NCI-H748 treated with DMSO at 0.1 percent for 48 hours (cell line): ENCODE data around the gene PRRX1.

Source experiments
- DNase-seq: peaks from one replicate; lab custom pipeline; 2025; lab: John Stamatoyannopoulos, UW

Gene PRRX1

DNA sequence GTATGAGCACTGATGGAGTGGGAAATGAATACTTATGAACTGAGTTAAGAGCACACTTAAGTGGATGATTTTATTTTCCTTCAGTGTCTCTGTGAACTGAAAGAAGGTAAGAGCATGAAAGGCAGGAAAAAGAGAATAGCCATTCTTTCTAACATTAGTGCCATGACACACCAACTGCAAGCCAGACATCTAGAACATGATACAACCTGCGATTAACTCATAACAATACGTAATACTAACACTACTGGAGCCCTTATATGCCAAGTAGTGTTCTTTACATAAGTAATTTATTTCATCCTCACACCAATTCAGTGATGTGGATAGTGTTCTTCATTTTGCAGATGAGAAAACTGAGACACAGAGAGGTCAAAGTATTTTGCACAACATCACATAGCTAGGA, 56.7 kb downstream of the PRRX1 start:
- DNase-seq = no peak

- no peak for DNase-seq
Measured at GRCh38 chr1:170721621-170722020, 57.7 kb downstream of the PRRX1 start.

DNA sequence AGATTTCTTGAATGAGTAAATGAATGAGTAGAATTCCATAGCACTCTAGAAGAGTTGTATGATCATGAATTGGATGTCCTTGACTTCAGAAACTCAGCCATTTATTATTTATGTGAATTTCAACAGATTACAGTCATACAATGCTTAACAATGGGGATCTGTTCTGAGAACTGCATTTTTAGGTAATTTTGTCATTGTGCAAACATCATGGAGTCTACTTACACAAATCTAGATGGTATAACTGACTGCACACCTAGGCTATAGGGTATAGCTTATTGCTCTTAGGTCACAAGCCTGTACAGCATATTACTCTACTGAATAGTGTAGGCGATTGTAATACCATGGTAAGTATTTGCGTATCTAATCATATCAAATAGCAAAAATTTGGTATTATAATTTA, 59.6 kb downstream of the PRRX1 start:
- DNase-seq = no peak

DNA sequence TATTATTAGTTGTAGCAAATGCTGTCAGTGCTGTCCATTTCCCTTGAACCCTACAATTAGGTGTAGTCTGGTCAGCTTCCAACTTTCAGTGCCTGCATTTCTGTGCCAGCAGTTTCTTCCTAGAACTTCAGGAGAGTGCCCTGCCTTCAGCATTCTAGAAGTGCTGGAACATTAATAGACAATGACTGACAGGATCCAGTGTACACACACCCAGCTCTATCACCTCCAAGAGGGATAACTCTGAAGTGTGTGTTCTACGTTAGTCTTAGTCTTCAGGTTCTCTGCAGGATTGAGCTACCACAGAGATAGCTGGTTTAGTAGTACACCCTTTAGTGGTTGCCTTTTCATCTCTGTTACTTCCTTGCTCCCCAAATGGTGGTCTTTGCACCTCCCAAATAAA, 61.4 kb downstream of the PRRX1 start:
- DNase-seq = no peak

DNA sequence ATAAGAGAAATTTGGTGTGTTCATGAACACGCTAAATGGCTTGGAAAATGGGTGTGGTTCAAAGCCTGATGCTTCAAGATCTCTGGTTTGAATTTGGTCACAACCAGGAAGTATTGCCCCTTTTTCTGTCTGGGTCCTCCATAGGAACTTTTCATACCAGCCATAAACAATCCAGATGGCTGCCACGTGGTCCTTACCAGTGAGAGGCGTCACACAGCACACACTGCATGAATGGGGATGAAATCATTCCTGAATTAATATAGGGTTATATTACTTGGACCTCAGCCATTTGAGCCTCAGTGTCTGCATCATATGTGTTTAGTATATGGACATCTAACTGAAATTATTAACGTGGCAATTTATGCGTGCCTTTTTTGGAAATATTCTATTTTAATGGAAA, 64.0 kb downstream of the PRRX1 start:
- no peak for DNase-seq

- DNase-seq = no peak
Measured at GRCh38 chr1:170729225-170730002, 65.5 kb downstream of the PRRX1 start.

GRCh38 chr1:170730014-170730413, 66.1 kb downstream of the PRRX1 start:
- DNase-seq = no peak

DNA sequence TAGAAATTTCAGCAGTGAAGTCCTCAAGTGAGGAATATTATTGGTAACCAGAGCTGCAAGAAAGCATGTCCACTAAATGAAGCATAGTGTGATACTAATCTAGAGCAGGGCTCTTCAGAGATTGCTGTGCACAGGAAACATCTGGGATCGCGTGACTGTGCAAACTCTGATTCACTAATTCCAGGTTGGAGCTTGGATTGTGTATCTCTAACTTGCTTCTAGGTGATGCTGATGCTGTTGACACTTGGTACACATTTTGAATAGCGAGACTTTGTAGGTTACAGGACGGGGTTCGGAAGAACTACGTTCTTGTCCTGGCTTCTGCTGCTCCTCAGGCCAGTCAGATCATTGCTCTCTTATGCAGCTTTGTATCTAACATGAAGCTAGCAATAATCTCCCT, 66.5 kb downstream of the PRRX1 start:
- no peak for DNase-seq

- no peak for DNase-seq
Measured at GRCh38 chr1:170731566-170732251, 67.8 kb downstream of the PRRX1 start.

DNA sequence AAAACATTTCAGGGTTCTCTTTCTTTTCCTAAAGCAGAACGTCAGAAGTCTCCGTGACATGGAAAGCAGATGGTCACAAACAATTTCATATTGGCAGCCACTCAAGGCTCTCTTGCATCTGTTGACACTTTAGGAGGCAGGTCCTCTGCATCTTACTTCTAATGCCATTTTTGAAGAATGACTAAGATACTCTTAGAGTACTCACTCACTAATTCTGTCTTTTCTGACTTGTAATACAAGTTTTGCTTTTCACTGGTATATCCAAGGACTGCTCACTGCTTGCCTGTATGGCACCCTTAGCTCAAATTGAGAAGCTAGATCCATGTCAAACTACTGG, 68.3 kb downstream of the PRRX1 start:
- no peak for DNase-seq

- no peak for DNase-seq
Measured at GRCh38 chr1:170734412-170735175, 70.7 kb downstream of the PRRX1 start.

- DNase-seq = no peak
Measured at GRCh38 chr1:170735366-170736263, 71.7 kb downstream of the PRRX1 start.

- no peak for DNase-seq
Measured at GRCh38 chr1:170739803-170740202, 75.9 kb downstream of the PRRX1 start.

- DNase-seq = no peak
Measured at GRCh38 chr1:170741678-170742077, 77.7 kb downstream of the PRRX1 start.

DNA sequence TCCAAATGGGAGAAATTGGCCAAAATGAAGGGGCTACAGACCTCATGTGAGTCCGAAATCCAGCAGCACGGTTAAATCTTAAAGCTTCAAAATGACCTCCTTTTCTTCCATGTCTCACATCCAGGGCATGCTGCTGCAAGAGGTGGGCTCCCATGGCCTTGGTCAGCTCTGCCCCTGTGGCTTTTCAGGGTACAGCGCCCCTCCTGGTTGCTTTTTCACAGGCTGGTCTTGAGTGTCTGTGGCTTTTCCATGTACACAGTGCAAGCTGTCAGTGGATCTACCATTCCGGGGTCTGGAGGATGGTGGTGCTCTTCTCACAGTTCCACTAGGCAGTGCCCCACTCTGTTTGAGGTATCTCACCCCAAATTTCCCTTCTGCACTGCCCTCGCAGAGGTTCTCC, 78.7 kb downstream of the PRRX1 start:
- no peak for DNase-seq

GRCh38 chr1:170743083-170743482, 79.2 kb downstream of the PRRX1 start:
- DNase-seq = no peak

GRCh38 chr1:170749549-170749948, 85.6 kb downstream of the PRRX1 start:
- no peak for DNase-seq

- no peak for DNase-seq
Measured at GRCh38 chr1:170749959-170750358, 86.0 kb downstream of the PRRX1 start.

DNA sequence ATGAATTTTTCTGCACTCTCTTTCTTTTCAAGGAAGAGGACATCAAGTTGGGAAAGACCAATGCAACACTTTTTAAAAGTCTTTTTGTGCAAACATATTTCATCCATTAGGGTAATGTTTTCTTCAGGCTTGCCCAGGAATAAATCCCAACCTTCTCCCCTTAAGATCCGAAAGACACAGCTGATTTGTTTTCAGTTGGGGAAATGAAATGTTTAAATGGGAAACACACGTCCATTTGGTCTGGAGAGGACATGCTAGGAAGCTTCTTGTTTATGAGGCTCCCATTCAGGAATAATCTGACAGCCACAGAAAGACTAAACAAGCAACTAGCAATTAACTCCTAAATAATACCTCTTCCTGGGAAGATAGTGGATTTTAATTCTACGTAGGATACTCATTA, 91.9 kb downstream of the PRRX1 start:
- DNase-seq = no peak

- DNase-seq = no peak
Measured at GRCh38 chr1:170758992-170759391, 95.1 kb downstream of the PRRX1 start.

GRCh38 chr1:170765279-170765678, 101.3 kb downstream of the PRRX1 start:
- no peak for DNase-seq

DNA sequence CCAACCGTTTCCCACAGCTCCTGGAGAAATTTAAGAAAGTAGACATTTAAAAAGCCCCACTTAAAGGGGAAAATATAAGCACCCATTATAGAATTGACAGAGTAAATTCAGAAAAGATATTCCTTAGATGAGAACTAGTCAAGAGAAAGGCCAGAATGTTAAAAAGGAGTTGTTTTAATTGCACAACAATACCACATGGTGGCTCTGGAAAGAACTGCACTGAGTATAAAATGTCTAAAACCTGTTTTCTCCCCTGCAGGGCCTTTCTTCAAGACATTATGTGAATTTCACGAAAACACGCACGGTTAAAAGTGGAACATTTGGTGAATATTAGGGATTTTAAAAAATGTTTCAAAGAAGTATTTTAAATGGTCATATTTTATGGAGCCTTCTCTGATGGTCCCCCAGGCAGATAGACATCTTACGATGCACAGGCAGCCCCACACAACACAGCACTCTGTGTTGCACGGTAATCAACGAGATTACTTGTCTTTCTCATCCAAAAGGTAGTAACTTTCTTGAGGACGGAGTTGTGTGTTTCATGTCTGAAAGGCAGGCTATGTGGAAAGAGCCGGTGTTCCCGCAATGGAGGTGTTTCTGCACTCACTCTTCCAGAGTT, 101.9 kb downstream of the PRRX1 start:
- DNase-seq = no peak
